ENCODE data around the gene TANGO2.

The TANGO2 gene

DNA sequence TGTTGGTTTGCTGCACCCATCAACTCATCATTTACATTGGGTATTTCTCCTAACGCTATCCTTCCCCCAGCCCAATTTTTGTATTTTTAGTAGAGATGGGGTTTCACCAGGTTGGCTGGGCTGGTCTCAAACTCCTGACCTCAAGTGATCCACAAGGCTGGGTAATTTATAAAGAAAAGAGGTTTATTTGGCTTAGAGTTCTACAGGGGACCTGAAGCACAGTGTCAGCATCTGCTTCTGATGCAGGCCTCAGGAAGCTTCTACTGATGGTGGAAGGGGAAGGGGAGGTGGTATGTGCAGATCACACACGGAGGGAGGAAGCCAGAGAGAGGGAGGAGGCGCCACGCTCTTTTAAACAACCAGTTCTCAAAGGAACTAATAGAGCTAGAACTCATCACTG is 25.8 kb downstream of the TANGO2 start:
- no peak for DNase-seq

GRCh38 chr22:20051927-20052308 is 31.0 kb downstream of the TANGO2 start:
- DNase-seq, result no peak

GRCh38 chr22:20052309-20053259 is 31.7 kb downstream of the TANGO2 start:
- DNase-seq, result no peak

- no peak for DNase-seq
Observed at GRCh38 chr22:20053407-20054033, 32.6 kb downstream of the TANGO2 start.

- no peak for DNase-seq
Observed at GRCh38 chr22:20054034-20054427, 33.1 kb downstream of the TANGO2 start.

- DNase-seq, result no peak
Observed at GRCh38 chr22:20054485-20054884, 33.6 kb downstream of the TANGO2 start.

GRCh38 chr22:20055144-20055543 is 34.2 kb downstream of the TANGO2 start:
- no peak for DNase-seq

DNA sequence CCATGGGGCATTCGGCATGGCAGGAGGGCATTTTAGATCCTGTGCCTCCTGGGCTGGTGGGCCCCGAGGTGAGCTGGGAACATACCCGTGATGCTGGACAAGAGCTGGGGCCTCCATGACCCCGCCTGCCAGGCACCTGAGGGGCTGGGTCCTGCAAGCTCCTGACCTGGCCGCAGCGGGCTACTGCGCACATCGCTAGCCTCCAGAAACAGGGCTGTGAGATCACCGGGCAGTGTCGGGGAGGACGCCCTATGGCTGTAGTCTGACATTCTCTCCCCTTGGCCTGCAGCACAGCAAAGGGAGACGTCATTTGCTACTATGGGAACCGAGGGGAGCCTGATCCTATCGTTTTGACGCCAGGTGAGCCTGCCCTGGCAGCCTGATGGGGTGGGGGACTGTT is 34.7 kb downstream of the TANGO2 start:
- DNase-seq, result no peak

GRCh38 chr22:20056161-20056560 is 35.3 kb downstream of the TANGO2 start:
- no peak for DNase-seq

DNA sequence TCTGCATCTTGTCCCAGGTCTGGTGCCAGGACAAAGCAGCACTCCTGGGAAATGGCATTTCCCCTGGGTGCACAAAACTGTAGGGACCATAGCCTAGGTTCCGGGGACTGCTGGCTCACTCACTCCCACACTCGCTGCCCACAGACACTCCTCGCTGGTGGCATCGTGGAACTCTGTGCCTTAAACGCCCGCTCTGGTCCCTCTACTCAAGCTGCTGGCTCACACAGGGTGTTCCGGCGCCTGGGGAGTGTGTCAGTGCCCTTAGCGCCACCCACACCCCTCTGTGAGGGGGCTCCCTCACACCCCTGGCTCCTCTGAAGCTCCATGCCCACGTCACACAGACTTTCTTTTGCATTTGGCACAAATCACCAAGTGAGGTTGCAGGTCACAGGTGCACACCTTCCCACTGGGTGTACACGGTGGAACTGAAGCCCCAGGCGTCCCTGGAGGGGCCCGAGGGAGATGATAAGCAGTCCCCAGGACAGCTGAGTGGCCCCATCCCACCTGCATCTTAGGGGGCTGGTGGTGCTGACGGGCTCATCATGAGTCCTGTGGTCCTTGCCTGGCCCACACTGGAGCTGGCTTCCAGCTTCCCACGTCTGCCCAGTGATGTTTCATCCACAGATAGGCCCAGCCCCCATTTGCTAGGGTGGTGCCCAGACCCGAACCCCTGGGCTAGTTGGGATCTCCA is 35.9 kb downstream of the TANGO2 start:
- no peak for DNase-seq

DNA sequence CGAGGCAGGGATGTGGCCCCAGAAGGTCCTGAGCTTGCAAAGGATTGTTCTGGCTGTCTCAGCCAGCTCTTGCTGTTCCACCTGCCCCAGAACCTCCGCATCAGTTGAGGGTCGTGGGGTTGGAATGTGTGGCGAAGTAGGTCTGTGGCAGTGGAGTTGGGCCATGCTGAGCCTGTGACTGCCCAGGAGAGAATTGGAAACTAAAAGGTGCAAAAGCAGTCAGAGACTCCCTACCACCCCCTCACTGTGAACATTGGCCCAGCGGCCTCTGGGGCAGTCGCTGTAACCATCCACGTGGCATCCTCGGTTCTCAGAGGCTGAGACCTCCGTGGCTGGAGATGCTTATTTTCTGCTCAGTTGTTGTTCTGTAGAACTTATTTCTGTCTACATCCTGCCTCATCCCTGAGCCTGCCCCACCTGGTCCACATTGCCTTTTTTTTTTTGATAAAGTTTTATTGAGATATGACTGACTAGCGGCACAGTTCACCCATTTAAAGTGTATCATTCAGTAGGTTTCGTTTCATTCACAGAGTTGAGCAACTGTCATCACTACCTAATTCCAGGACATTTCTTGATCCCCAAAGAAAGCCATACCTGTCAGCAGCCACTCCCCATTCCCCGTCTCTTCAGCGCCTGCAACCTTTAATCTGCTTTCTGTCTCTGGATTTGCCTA is 36.8 kb downstream of the TANGO2 start:
- DNase-seq, result no peak

GRCh38 chr22:20058989-20059770 is 38.3 kb downstream of the TANGO2 start:
- DNase-seq, result no peak

- DNase-seq, result no peak
Observed at GRCh38 chr22:20060700-20061480, 40.0 kb downstream of the TANGO2 start.

GRCh38 chr22:20061481-20061861 is 40.6 kb downstream of the TANGO2 start:
- no peak for DNase-seq

DNA sequence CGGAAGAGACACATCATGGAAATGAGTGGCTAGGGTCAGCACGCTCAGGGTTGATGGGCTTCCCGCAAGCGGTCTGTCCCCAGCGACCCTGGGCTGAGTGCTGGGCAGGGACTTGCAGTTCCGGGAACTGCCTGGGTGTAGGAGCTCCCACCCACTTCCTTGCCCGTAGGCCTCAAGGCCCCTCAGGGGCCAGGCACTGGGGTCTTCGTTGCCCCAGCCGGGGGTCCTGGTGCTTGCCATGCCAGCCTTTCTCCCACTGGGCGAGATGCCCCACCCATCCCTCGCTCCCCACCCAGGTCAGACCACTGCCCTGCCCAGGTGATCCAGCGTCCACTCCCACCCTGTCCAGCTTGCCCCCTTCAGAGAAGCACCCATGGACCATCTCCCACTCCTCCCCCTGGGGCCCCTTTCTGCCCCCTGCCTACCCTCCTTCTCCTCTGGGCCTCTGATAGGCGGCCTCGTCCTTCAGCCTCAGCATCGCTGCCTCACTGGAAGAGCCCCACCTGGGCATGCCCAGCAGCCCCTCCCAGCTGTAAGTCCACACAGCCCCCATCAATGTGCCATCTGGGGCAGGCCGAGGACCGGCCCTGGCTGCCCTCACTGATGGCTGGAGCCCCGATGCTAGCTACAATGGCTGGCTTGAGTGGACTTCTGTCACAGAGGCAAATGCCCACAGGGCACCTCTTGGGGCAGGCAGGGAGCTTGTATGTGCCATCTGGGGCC is 41.3 kb downstream of the TANGO2 start:
- DNase-seq, result no peak

DNA sequence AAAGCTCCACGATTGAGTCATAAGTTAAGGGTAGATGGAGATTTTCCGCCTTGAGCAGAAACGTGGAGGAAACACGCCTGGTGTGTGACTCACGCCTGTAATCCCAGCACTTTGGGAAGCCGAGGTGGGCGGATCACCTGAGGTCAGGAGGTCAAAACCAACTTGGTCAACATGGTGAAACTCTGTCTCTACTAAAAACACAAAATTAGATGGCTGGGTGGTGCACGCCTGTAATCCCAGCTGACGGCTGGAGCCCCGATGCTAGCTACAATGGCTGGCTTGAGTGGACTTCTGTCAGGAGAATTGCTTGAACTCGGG is 41.8 kb downstream of the TANGO2 start:
- DNase-seq, result no peak

DNA sequence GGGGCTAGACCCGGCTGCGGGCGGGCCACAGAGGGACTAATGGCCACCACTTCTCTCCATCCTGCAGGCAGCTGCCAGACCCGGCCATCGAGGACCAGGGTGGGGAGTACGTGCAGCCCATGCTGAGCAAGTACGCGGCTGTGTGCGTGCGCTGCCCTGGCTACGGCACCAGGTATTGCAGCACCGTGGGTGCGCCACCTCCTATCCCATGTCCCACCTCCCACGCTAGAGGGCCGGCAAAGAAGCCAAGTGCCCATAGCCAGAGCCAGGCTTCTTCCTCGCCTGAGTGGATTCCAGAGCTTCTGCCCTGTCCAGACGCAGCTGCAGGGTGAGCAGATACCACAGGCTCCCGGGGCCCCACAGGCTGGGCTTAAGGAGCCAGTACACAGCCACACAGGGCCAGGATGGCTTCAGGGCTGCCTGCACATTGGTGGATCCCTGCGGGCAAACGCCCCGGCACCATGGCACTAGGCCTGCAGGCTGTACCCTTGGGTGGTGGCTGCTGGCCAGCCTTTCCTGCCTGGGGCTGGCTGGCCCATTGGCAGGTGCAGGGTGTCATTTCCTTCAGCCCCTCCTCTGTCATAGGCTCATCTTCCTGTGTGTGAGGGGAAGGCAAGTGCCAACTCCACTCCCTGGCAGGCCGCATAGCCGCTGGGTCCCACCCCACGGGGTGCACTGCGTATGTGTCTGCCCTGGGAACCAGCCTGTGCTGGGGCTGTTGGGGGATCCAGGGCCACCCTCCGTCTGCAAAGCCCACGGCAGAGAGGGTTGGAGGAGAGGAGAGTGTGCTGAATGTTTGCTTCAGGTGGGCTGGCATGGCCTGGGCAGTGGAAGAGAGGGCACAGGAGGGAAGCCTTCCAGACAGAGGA is 42.6 kb downstream of the TANGO2 start:
- no peak for DNase-seq

DNA sequence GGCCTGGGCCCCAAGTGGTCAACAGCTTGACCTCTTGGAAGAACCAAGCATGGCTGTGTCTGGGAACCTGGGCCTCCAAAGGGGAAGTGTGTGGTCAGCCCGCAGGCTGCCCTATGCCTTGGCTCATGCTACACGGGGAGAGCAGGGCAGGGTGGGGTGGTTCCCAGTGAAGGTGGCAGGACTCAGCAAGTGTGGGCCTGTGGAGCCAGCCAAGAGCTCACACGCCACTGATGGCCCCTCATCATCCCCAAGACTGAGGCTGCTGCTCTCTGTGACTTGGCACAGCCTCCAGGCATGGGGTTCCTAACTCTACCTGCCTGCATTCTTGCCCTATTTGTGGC is 43.2 kb downstream of the TANGO2 start:
- no peak for DNase-seq

GRCh38 chr22:20064545-20065262 is 43.8 kb downstream of the TANGO2 start:
- DNase-seq, result no peak
